NK-92 (cell line): ENCODE data around the gene STON2.
"Not testable (repeated sequence)": the region's sequence is repeated elsewhere in the genome, so short reads cannot be mapped to it uniquely, and the experiment has no call there.

Experiments
- DNase-seq: peaks from one replicate; lab custom pipeline; 2025; ENCODE audit not compliant: unreplicated experiment; lab: John Stamatoyannopoulos, UW

Gene STON2

GRCh38 chr14:81269100-81269978, 130.8 kb downstream of the STON2 start:
- no peak for DNase-seq

GRCh38 chr14:81268016-81268416, 132.1 kb downstream of the STON2 start:
- DNase-seq: no peak

- no peak for DNase-seq
Observed at GRCh38 chr14:81265636-81266169, 134.4 kb downstream of the STON2 start.

GRCh38 chr14:81264671-81265070, 135.5 kb downstream of the STON2 start:
- DNase-seq: no peak

- no peak for DNase-seq
Observed at GRCh38 chr14:81263777-81264410, 136.2 kb downstream of the STON2 start.

- no peak for DNase-seq
Observed at GRCh38 chr14:81261176-81261575, 138.9 kb downstream of the STON2 start.

GRCh38 chr14:81260732-81261131, 139.4 kb downstream of the STON2 start:
- DNase-seq: no peak

GRCh38 chr14:81256289-81256960, 143.7 kb downstream of the STON2 start:
- DNase-seq: no peak

GRCh38 chr14:81252278-81252677, 147.8 kb downstream of the STON2 start:
- no peak for DNase-seq

GRCh38 chr14:81247271-81247766, 152.8 kb downstream of the STON2 start:
- no peak for DNase-seq

- no peak for DNase-seq
Observed at GRCh38 chr14:81246461-81247270, 153.5 kb downstream of the STON2 start.

GRCh38 chr14:81245771-81246170, 154.4 kb downstream of the STON2 start:
- DNase-seq: no peak

- not testable (repeated sequence) for DNase-seq
Observed at GRCh38 chr14:81244431-81244830, 155.7 kb downstream of the STON2 start.

GRCh38 chr14:81243499-81243898, 156.6 kb downstream of the STON2 start:
- DNase-seq: no peak

GRCh38 chr14:81236849-81237248, 163.3 kb downstream of the STON2 start:
- not testable (repeated sequence) for DNase-seq

- DNase-seq: no peak
Observed at GRCh38 chr14:81236138-81236537, 164.0 kb downstream of the STON2 start.

GRCh38 chr14:81235096-81235495, 165.0 kb downstream of the STON2 start:
- DNase-seq: no peak

- DNase-seq: no peak
Observed at GRCh38 chr14:81234278-81234677, 165.8 kb downstream of the STON2 start.

GRCh38 chr14:81233615-81234014, 166.5 kb downstream of the STON2 start:
- DNase-seq: no peak

GRCh38 chr14:81231540-81231939, 168.6 kb downstream of the STON2 start:
- no peak for DNase-seq

- DNase-seq: no peak
Observed at GRCh38 chr14:81224222-81224621, 175.9 kb downstream of the STON2 start.
